Putamen (tissue), 1 donor: ENCODE data around the gene RNF141.

Source experiments
- DNase-seq: peaks from one replicate; pipeline ENCODE4 v3.0.0-alpha.2; 2016; ENCODE audit warnings: low spot score

Gene RNF141

GRCh38 chr11:10540915-10541560, at the start of gene RNF141:
RNF141 (minus strand) TSS chr11:10541187; CDS start chr11:10534158, 7,029 bp downstream.
- peak; percentile 90 for DNase-seq

- DNase-seq = no peak
Measured at GRCh38 chr11:10590218-10590915, 49.4 kb upstream of the RNF141 start.

GRCh38 chr11:10588904-10589303, 47.9 kb upstream of the RNF141 start:
- DNase-seq = no peak

- DNase-seq = no peak
Measured at GRCh38 chr11:10587995-10588394, 47.0 kb upstream of the RNF141 start.

- no peak for DNase-seq
Measured at GRCh38 chr11:10587388-10587787, 46.4 kb upstream of the RNF141 start.

GRCh38 chr11:10584071-10584501, 43.1 kb upstream of the RNF141 start:
- DNase-seq = no peak

- DNase-seq = peak; percentile 32
Measured at GRCh38 chr11:10581481-10582019, 40.6 kb upstream of the RNF141 start.

GRCh38 chr11:10580623-10581022, 39.6 kb upstream of the RNF141 start:
- no peak for DNase-seq

- no peak for DNase-seq
Measured at GRCh38 chr11:10579700-10580099, 38.7 kb upstream of the RNF141 start.

- DNase-seq = no peak
Measured at GRCh38 chr11:10576035-10576398, 35.0 kb upstream of the RNF141 start.

- DNase-seq = no peak
Measured at GRCh38 chr11:10575346-10576034, 34.5 kb upstream of the RNF141 start.

GRCh38 chr11:10573556-10573955, 32.6 kb upstream of the RNF141 start:
- no peak for DNase-seq

GRCh38 chr11:10573028-10573427, 32.0 kb upstream of the RNF141 start:
- DNase-seq = no peak

- DNase-seq = no peak
Measured at GRCh38 chr11:10572533-10572932, 31.5 kb upstream of the RNF141 start.

- peak; percentile 9 for DNase-seq
Measured at GRCh38 chr11:10568486-10568941, 27.5 kb upstream of the RNF141 start, which contains the start of gene LYVE1. LYVE1 (minus strand) TSS chr11:10568665; CDS start chr11:10568532, 133 bp downstream.

GRCh38 chr11:10567446-10567845, 26.5 kb upstream of the RNF141 start:
- DNase-seq = no peak

GRCh38 chr11:10566257-10566957, 25.4 kb upstream of the RNF141 start:
- no peak for DNase-seq

- no peak for DNase-seq
Measured at GRCh38 chr11:10565493-10565892, 24.5 kb upstream of the RNF141 start.

GRCh38 chr11:10564696-10565318, 23.8 kb upstream of the RNF141 start:
- no peak for DNase-seq

GRCh38 chr11:10564030-10564429, 23.0 kb upstream of the RNF141 start:
- DNase-seq = no peak

- DNase-seq = no peak
Measured at GRCh38 chr11:10561947-10562346, 21.0 kb upstream of the RNF141 start.
